Measurements from ENCODE around the gene INO80C. TPM values are rescaled to one million over a fixed set of nuclear protein-coding genes. Genes with fewer than 3 reads are reported as not detected.

Gene INO80C
- total RNA-seq, 2 donors from 2014 or later = 20.9 to 21.3 TPM

DNA sequence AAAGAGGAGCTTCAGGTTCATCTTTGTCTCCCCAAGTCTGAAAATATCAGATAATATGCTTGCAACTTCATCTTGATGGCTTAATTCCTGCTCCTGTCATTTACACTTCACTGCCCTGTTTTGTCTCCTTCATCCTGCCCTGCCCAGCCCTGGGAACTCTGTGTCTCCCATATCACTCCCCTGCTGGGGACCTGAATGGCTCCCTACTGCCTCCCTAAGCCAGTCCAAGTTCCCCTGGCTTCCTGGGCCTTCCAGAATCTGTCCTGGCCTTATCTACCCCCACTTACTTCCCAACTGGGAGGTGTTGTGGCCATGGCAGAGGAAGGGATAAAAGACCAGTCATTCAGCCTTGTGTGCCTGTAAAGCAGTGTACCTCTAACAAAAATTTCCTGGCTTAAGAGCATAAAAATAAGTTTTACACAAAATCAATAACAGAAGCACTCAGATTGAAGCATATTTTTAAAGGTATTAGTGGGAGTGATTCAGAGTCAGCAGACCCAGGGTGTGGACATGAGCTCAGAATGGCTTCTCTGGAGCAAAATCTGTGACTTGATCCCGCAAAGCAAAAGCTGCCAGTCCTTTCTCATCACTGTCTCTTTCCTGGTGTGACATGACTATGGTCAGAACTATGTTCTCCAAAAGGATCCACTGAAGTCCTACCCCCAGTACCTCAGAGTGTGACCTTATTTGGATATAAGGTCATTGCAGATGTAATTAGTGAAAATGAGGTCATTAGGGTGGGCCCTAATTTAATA, 59.1 kb downstream of the INO80C start:
- peaks cover 29% of the 10 kb centered on the region for H3K27me3 Mint-ChIP-seq
- H3K4me1 Mint-ChIP-seq = peaks cover 4% of the 10 kb centered on the region
- ATAC-seq = no peak
- DNase-seq = no peak
- no peak overlapping the region for H3K27ac Mint-ChIP-seq
- H3K36me3 Mint-ChIP-seq (ENCODE audit: low read depth) = no peaks in the 10 kb centered on the region
- no peaks in the 10 kb centered on the region for H3K9me3 ChIP-seq (ENCODE audit: control insufficient read depth, low read length, poor library complexity, severe bottlenecking)
- no peak overlapping the region for H3K4me3 Mint-ChIP-seq

DNA sequence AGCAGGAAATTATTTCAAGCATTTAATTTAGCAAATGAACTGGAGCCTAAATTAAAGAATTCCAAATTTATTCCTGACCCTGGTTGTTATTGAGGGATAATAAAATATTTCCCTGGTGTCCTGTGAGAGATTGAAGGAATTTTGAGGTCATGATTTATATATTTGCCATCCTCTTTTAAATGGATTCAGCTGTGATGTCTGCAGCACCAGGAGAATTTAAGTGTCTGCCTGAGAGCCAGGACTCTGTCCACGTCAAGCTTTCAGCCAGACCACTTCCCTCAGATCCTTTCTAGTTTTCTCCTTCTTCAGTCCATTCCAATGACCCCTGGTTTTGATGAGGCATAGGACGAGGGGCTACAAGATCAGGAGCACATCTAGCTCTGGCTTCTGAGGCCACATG, 59.9 kb downstream of the INO80C start:
- no peak overlapping the region for H3K27ac Mint-ChIP-seq
- H3K4me1 Mint-ChIP-seq = no peaks in the 10 kb centered on the region
- H3K4me3 Mint-ChIP-seq = no peak overlapping the region
- H3K9me3 ChIP-seq (ENCODE audit: control insufficient read depth, low read length, poor library complexity, severe bottlenecking) = no peaks in the 10 kb centered on the region
- no peaks in the 10 kb centered on the region for H3K36me3 Mint-ChIP-seq (ENCODE audit: low read depth)
- ATAC-seq (no peak), DNase-seq (no peak)
- peaks cover 21% of the 10 kb centered on the region for H3K27me3 Mint-ChIP-seq

DNA sequence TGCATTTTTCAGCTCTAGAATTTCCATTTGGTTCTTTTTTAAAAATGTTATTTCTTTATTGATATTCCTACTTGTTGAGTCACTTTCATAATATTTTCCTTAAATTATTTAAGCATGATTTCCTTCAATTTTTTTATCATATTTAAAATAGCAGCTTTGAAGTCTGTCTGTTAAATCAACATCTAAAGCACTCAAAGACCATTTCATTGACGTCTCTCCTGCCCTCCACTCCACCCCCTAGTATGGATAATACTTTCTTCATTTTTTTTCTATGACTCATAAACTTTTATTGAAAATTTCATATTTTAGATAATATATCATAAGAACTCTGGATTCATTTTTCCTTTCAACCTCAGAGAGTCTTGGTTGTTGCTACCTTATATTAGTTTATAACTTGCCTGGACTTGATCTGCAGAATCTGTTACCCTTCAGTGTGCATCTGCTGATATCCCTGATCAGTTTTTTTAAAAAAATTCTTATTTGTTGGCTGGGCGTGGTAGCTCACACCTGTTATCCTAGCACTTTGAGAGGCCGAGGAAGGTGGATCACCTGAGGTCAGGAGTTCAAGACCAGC, 61.6 kb downstream of the INO80C start:
- Mint-ChIP-seq H3K4me3 (no peak overlapping the region), H3K4me1 (no peaks in the 10 kb centered on the region), H3K36me3 (ENCODE audit: low read depth) (no peaks in the 10 kb centered on the region), H3K27me3 (peaks cover 12% of the 10 kb centered on the region), H3K27ac (no peak overlapping the region)
- DNase-seq (no peak), ATAC-seq (no peak)
- H3K9me3 ChIP-seq (ENCODE audit: control insufficient read depth, low read length, poor library complexity, severe bottlenecking) = no peaks in the 10 kb centered on the region

DNA sequence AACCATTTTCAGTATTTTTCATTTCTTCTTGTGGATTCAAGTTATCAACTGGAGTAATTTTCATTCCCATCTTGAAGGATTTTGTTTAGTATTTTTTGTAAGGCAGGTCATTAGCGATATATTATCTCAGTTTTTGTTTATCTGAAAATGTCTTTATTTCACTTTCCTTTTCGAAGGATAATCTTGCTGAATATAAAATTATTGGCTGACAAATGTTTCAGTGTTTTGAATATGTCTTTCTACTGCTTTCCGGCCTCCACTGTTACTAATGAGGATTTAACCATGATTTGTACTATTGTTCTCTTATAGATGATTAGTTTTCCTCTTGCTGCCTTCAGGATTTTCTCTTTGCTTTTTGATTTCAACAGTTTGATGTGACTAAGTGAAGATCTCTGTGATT, 62.4 kb downstream of the INO80C start:
- Mint-ChIP-seq H3K4me3 (no peak overlapping the region), H3K27me3 (peaks cover 5% of the 10 kb centered on the region), H3K27ac (no peak overlapping the region), H3K36me3 (ENCODE audit: low read depth) (no peaks in the 10 kb centered on the region), H3K4me1 (no peaks in the 10 kb centered on the region)
- no peaks in the 10 kb centered on the region for H3K9me3 ChIP-seq (ENCODE audit: control insufficient read depth, low read length, poor library complexity, severe bottlenecking)
- ATAC-seq (no peak), DNase-seq (no peak)

DNA sequence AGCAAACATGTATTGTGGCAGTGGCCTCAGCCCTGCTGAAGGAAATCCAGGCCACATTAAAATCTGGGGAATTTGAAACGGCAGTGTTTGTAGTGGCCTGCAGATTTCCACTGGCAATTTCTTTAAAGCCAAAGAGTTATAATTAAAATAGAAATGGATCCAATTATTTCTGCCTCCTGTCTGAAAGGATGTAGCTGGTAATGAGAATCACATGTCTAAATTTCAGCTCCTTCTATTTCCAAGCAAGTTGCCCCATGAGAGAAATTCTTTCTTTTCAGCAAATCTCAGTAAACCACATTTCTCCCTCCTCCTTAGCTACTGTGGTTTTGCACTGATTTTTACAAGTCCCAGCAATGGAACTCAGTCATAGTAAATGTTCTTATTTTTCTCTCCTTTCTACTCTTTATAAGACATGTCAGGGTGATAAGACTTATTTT, 65.2 kb downstream of the INO80C start:
- Mint-ChIP-seq H3K36me3 (ENCODE audit: low read depth) (no peaks in the 10 kb centered on the region), H3K4me1 (no peaks in the 10 kb centered on the region), H3K27ac (no peak overlapping the region), H3K27me3 (no peaks in the 10 kb centered on the region), H3K4me3 (no peak overlapping the region)
- no peaks in the 10 kb centered on the region for H3K9me3 ChIP-seq (ENCODE audit: control insufficient read depth, low read length, poor library complexity, severe bottlenecking)
- no peak for DNase-seq
- ATAC-seq = no peak

DNA sequence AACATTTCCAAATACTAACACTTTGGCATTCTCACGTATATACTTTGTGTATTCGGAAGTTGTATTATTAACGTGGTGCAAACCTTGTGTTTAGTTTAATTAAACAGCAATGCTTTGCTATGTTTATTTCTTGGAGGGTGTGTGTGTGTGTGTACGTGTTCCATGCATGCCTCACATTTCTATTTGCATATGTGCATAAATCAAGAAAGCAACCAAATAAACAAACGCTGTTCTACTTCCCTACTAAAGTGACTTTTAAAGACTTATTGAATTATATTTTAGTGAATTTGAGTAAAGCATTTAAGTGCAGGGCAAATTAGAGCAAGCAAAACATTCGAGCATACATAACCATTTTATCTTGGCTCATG, 66.4 kb downstream of the INO80C start:
- Mint-ChIP-seq H3K27me3 (no peaks in the 10 kb centered on the region), H3K36me3 (ENCODE audit: low read depth) (no peaks in the 10 kb centered on the region), H3K4me1 (no peaks in the 10 kb centered on the region), H3K4me3 (no peak overlapping the region), H3K27ac (no peak overlapping the region)
- no peak for ATAC-seq
- no peaks in the 10 kb centered on the region for H3K9me3 ChIP-seq (ENCODE audit: control insufficient read depth, low read length, poor library complexity, severe bottlenecking)
- no peak for DNase-seq

DNA sequence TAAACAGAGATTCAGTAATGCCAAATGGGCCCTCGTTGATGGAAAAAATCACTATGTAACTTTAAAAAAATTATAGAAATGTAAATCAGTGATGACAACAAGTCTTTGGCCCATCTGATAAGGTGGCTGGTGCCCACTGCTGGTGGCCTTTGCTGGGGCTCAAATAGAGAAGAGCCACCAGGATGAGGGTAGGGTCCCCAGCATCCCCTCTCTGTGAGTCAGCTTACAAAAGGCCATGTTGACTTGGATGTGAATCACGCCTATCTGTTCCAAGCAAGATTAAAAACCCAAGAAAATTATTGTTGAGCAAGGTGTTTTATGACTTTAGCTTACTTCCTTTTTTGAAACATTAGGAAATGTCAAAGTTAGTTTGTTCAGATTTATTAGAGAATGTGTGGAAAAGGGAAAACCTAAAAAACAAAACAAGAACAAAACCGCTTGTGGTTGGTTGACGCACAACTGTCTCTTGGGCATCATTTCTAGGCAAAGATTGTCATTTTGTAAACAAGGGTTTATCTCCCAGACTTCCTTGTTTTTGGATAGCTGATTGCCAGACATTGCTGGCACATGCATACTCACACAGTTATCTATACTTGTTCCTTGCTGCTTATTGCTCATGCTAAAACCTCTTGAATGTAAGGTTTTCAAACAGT, 66.9 kb downstream of the INO80C start:
- H3K9me3 ChIP-seq (ENCODE audit: control insufficient read depth, low read length, poor library complexity, severe bottlenecking) = no peaks in the 10 kb centered on the region
- H3K27me3 Mint-ChIP-seq = no peaks in the 10 kb centered on the region
- no peak overlapping the region for H3K4me3 Mint-ChIP-seq
- no peaks in the 10 kb centered on the region for H3K4me1 Mint-ChIP-seq
- H3K36me3 Mint-ChIP-seq (ENCODE audit: low read depth) = no peaks in the 10 kb centered on the region
- DNase-seq (no peak), ATAC-seq (no peak)
- no peak overlapping the region for H3K27ac Mint-ChIP-seq

DNA sequence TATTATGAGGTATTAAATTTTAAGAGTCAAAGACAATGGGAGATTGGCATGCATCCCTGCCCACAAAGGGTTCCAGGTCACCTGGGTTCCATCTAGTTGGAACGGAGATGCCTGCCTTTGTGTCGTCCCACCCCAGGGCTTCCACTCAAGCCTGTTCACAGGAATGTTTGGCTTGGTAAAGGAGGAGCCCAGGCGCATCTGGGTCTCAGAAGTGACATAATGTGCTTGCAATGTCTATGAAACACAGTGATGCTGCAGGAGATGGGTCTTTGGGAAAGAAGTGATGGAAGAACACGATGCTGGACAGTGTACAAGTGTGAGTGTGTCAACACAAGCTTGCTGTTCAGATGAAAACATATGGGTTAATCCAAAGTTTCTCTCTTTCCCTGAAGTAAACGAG, 71.0 kb downstream of the INO80C start:
- Mint-ChIP-seq H3K36me3 (ENCODE audit: low read depth) (no peaks in the 10 kb centered on the region), H3K4me3 (no peak overlapping the region), H3K27me3 (peaks cover 10% of the 10 kb centered on the region), H3K27ac (no peak overlapping the region), H3K4me1 (no peaks in the 10 kb centered on the region)
- no peaks in the 10 kb centered on the region for H3K9me3 ChIP-seq (ENCODE audit: control insufficient read depth, low read length, poor library complexity, severe bottlenecking)
- no peak for ATAC-seq
- no peak for DNase-seq

DNA sequence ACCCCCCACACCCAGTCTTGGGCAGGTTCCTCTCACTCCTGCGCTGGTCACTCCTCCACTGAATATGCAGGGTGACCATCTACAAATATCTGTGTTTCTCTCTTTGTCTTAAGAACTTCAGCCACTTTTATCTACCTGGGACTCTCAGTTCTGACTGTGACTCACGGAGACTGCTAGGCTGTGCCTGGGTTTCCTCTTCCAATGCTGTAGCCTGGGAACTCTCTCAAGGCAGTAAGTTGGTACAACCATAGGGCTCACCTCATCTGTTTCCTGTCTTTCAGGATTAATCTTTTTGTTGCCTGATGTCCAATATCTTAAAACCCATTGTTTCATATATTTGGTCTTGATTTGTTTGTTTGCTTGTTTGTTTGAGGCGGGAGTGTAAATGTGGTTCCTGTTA, 73.4 kb downstream of the INO80C start:
- H3K4me1 Mint-ChIP-seq = no peaks in the 10 kb centered on the region
- DNase-seq (no peak), ATAC-seq (no peak)
- no peaks in the 10 kb centered on the region for H3K36me3 Mint-ChIP-seq (ENCODE audit: low read depth)
- peaks cover 11% of the 10 kb centered on the region for H3K27me3 Mint-ChIP-seq
- H3K4me3 Mint-ChIP-seq = no peak overlapping the region
- no peak overlapping the region for H3K27ac Mint-ChIP-seq
- no peaks in the 10 kb centered on the region for H3K9me3 ChIP-seq (ENCODE audit: control insufficient read depth, low read length, poor library complexity, severe bottlenecking)

DNA sequence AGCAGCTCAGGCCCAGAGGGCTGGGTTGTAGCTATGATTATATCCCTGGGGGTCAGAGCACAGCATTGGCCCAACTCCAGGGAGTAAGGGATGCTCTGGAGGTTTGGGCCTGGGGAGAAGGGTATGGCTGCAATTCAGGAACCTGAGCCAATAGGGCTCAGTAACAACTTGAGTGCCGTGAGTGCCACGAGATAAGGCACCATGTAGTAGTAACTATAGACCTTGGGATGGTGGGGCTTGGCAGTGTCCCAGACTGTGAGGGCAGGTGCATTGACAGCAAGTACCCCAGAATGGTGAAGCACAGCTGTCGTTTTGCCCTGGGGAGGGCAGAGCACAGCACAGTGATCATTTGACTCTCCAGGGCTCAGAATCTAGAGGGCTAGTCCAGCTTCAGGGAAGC, 75.5 kb downstream of the INO80C start:
- H3K9me3 ChIP-seq (ENCODE audit: control insufficient read depth, low read length, poor library complexity, severe bottlenecking) = no peaks in the 10 kb centered on the region
- no peak for ATAC-seq

DNA sequence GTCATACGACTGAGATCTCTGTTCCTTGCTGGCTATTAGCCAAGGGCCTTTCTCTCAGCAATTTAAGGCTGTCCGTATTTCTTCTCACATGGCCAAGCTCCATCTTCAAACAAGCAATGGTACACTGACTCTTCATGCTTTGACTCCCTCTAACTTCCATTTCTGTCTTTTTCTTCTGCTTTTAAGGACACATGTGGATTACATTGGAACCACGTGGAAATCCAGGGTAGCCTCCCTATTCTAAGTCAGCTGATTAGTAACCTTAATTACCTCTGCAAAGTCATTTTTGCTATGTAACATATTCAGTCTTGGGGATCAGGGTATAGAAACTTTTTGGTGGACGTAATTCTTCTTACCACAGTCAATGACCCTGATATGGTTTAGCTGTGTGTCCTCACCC, 79.2 kb downstream of the INO80C start:
- Mint-ChIP-seq H3K4me3 (no peak overlapping the region), H3K27me3 (peaks cover 6% of the 10 kb centered on the region), H3K27ac (no peak overlapping the region), H3K4me1 (peaks cover 13% of the 10 kb centered on the region), H3K36me3 (ENCODE audit: low read depth) (peaks cover 2% of the 10 kb centered on the region)
- ATAC-seq (no peak), DNase-seq (no peak)
- no peaks in the 10 kb centered on the region for H3K9me3 ChIP-seq (ENCODE audit: control insufficient read depth, low read length, poor library complexity, severe bottlenecking)

More for the DNA sequence above, 75.5 kb downstream of the INO80C start:
- no peak overlapping the region for H3K27ac Mint-ChIP-seq
- no peak overlapping the region for H3K4me3 Mint-ChIP-seq
- H3K36me3 Mint-ChIP-seq (ENCODE audit: low read depth) = no peaks in the 10 kb centered on the region
- no peak for DNase-seq
- peaks cover 11% of the 10 kb centered on the region for H3K27me3 Mint-ChIP-seq
- H3K4me1 Mint-ChIP-seq = no peaks in the 10 kb centered on the region
